AG08396 (cell line): ENCODE measurements around the gene RBM3.
"Not testable (repeated sequence)": the region's sequence is repeated elsewhere in the genome, so short reads cannot be mapped to it uniquely, and the experiment has no call there.

Source experiments
- DNase-seq: peaks from one replicate; pipeline ENCODE4 v3.0.0; 2012; ENCODE audit warnings: low spot score, mixed read lengths

Gene RBM3

GRCh38 chrX:48574270-48575266 lies at the start of gene RBM3:
Gene RBM3 (plus strand): TSS chrX:48574484. CDS start chrX:48575181, 697 bp downstream.
- DNase-seq: peak; percentile 82

GRCh38 chrX:48525853-48526252 lies 48.4 kb upstream of the RBM3 start:
- DNase-seq: not testable (repeated sequence)

GRCh38 chrX:48530736-48531135 lies 43.5 kb upstream of the RBM3 start:
- DNase-seq: no peak

GRCh38 chrX:48531358-48531959 lies 42.8 kb upstream of the RBM3 start:
- DNase-seq: peak; percentile 53

GRCh38 chrX:48532161-48532560 lies 42.1 kb upstream of the RBM3 start:
- DNase-seq: no peak

- no peak for DNase-seq
Measured at GRCh38 chrX:48533165-48533564, 41.1 kb upstream of the RBM3 start.

- DNase-seq: no peak
Measured at GRCh38 chrX:48538641-48539344, 35.5 kb upstream of the RBM3 start.

- peak; percentile 88 for DNase-seq
Measured at GRCh38 chrX:48539345-48540027, 34.8 kb upstream of the RBM3 start, which contains the start of gene TBC1D25. Gene TBC1D25 (plus strand): TSS chrX:48539714. CDS start chrX:48539798, 84 bp downstream.

GRCh38 chrX:48540028-48540375 lies 34.3 kb upstream of the RBM3 start:
- peak; percentile 37 for DNase-seq

- no peak for DNase-seq
Measured at GRCh38 chrX:48540480-48540879, 33.8 kb upstream of the RBM3 start.

- DNase-seq: no peak
Measured at GRCh38 chrX:48541140-48541814, 33.0 kb upstream of the RBM3 start.

GRCh38 chrX:48548871-48549270 lies 25.4 kb upstream of the RBM3 start:
- DNase-seq: no peak

GRCh38 chrX:48555731-48556325 lies 18.5 kb upstream of the RBM3 start:
- DNase-seq: not testable (repeated sequence)

GRCh38 chrX:48558271-48558670 lies 16.0 kb upstream of the RBM3 start:
- DNase-seq: peak; percentile 57

- no peak for DNase-seq
Measured at GRCh38 chrX:48559636-48560035, 14.6 kb upstream of the RBM3 start.

GRCh38 chrX:48560056-48560455 lies 14.2 kb upstream of the RBM3 start:
- DNase-seq: no peak

- DNase-seq: no peak
Measured at GRCh38 chrX:48560681-48561080, 13.6 kb upstream of the RBM3 start.

- DNase-seq: no peak
Measured at GRCh38 chrX:48569958-48570357, 4.3 kb upstream of the RBM3 start.

- no peak for DNase-seq
Measured at GRCh38 chrX:48573690-48574269, 504 bp upstream of the RBM3 start.

GRCh38 chrX:48575642-48576041 lies 1.4 kb downstream of the RBM3 start:
- no peak for DNase-seq

- DNase-seq: no peak
Measured at GRCh38 chrX:48576108-48576507, 1.8 kb downstream of the RBM3 start.
